Ectodermal cell (in vitro differentiated cells): ENCODE results near the gene C19orf33.
A peak's percentile ranks its signal among the peaks of the same experiment; 100 is the strongest.

Experiments
- H3K27ac ChIP-seq: 2 replicates; pipeline ENCODE4 v1.7.0; 2013; ENCODE audit warnings: mild to moderate bottlenecking, low read depth, low read length; ENCODE audit not compliant: insufficient read depth, poor library complexity, severe bottlenecking
- H3K27me3 ChIP-seq: 2 replicates; pipeline ENCODE4 v1.7.0; 2013; ENCODE audit warnings: mild to moderate bottlenecking, low read length; ENCODE audit not compliant: insufficient read depth, control insufficient read depth, poor library complexity, severe bottlenecking
- H3K36me3 ChIP-seq: one replicate; pipeline ENCODE4 v1.7.0; 2013; ENCODE audit warnings: low read length; ENCODE audit not compliant: control insufficient read depth, insufficient read depth
- H3K4me1 ChIP-seq: one replicate; pipeline ENCODE4 v1.7.0; 2013; ENCODE audit warnings: low read length; ENCODE audit not compliant: control insufficient read depth, insufficient read depth
- H3K4me3 ChIP-seq: 2 replicates; pipeline ENCODE4 v1.7.0; 2013; ENCODE audit warnings: low read depth, low read length, control low read depth; ENCODE audit not compliant: insufficient read depth
- H3K9me3 ChIP-seq: 2 replicates; pipeline ENCODE4 v1.7.0; 2013; ENCODE audit warnings: mild to moderate bottlenecking, low read length, moderate library complexity; ENCODE audit not compliant: control insufficient read depth
- WGBS, 2 experiments: methylation state at CpG; one replicate each; pipeline ENCODE4 v1.1.7; 2013; ENCODE audit warnings: missing lambda C conversion rate in 2 of 2; 5-methylcytosine and 5-hydroxymethylcytosine counted together

C19orf33 gene

DNA sequence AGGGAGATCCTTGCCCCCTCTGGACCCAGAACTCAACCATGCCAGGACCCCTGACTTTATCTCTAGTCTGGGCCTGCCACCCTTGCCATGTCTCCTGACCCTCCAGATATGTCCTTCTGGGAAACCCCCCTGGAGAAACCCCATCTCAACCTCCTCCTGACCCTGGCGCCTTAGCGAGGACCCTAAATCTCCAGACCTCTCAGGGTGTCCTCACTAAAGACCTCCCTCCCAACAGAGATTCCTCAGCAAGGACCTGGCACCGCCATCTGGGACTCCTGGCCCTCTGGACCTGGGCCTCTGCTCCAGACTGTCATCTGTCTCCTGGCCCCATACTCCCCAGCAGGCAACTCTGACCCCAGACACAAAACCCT lies 16.9 kb downstream of the C19orf33 start:
- no peak overlapping the region for H3K4me3 ChIP-seq
- no peaks in the 10 kb centered on the region for H3K9me3 ChIP-seq
- H3K27me3 ChIP-seq = peaks cover 55% of the 10 kb centered on the region
- no peaks in the 10 kb centered on the region for H3K36me3 ChIP-seq
- peaks cover 11% of the 10 kb centered on the region for H3K4me1 ChIP-seq
- H3K27ac ChIP-seq = no peak overlapping the region
- 89 to 94% methylated on average over 3 of the region's 3 CpGs for WGBS, 2 experiments

DNA sequence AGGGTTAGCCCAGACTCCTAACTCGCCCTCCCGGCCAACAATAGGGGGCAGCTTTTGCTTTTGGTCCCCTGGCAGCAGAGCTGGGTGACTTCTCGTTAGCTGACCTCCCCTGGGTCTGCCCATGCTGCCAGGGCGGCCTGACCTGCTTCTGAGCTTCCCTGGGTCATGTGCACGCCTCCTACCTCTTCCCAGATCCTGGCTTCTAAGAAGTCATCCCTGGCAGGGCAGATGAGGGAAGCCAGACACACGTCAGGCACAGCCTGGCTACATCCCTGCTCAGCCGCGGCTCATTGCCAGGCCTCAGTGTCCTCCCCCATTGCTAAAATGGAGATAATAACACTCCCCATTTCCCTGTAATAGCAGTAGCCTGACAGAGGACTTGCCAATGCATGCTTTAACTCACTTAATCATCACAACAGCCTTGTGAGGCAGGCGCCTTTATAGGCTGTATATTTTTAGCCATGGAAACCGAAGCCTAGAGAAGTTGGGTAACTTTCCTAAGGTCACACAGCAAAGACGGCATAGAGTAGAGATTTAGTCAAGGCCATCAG lies 17.7 kb downstream of the C19orf33 start:
- H3K27ac ChIP-seq = no peak overlapping the region
- WGBS, 2 experiments = 80 to 82% methylated on average over 11 of the region's 11 CpGs

DNA sequence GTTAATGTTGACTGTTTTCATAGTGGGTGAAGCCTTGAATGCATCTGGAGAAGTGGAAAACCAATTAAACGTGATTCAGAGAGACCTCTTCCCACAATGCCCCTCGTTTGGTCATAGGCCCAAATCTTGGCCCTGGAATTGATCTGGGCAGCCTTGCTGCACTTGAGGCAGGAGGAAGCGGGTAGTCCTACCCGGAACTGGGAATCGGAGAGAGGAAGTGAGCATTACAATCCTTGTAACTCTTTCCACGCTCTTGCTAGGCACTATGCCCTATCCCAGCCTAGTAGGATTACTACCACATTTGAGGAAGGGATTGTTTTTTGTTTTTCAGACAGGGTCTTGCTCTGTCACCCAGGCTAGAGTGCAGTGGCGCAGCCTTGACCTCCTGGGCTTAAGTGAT lies 19.2 kb downstream of the C19orf33 start:
- Histone ChIP-seq H3K4me3 (no peak overlapping the region), H3K9me3 (no peaks in the 10 kb centered on the region), H3K4me1 (peaks cover 11% of the 10 kb centered on the region), H3K27ac (no peak overlapping the region), H3K36me3 (no peaks in the 10 kb centered on the region), H3K27me3 (peaks cover 36% of the 10 kb centered on the region)
- 88 to 91% methylated on average over 7 of the region's 7 CpGs for WGBS, 2 experiments

More for the DNA sequence above, 17.7 kb downstream of the C19orf33 start:
- Histone ChIP-seq H3K27me3 (peaks cover 50% of the 10 kb centered on the region), H3K4me1 (peaks cover 11% of the 10 kb centered on the region), H3K36me3 (no peaks in the 10 kb centered on the region), H3K4me3 (no peak overlapping the region), H3K9me3 (no peaks in the 10 kb centered on the region)

DNA sequence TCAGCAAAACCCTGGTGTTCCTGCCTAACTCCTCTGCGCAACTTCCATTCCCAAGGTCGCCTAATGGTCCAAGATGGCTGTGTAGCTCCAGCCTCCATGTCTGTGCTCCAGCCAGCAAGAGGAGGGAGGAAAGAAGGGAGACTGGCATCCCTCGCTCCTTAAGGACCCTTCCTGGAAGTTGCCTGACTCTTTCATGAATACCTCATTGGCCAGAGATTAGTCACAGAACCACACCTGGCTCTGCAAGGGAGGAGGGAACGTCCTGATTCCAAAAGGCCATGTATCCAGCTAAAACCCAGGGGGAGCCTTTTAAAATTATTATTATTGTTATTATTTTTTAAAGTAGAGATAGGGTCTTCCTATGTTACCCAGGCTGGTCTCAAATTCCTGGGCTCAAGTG lies 20.4 kb downstream of the C19orf33 start:
- peaks cover 25% of the 10 kb centered on the region for H3K27me3 ChIP-seq
- H3K4me1 ChIP-seq = peaks cover 11% of the 10 kb centered on the region
- no peaks in the 10 kb centered on the region for H3K36me3 ChIP-seq
- no peak overlapping the region for H3K4me3 ChIP-seq
- H3K27ac ChIP-seq = no peak overlapping the region
- no peaks in the 10 kb centered on the region for H3K9me3 ChIP-seq
- 89 to 92% methylated on average over 4 of the region's 4 CpGs for WGBS, 2 experiments

DNA sequence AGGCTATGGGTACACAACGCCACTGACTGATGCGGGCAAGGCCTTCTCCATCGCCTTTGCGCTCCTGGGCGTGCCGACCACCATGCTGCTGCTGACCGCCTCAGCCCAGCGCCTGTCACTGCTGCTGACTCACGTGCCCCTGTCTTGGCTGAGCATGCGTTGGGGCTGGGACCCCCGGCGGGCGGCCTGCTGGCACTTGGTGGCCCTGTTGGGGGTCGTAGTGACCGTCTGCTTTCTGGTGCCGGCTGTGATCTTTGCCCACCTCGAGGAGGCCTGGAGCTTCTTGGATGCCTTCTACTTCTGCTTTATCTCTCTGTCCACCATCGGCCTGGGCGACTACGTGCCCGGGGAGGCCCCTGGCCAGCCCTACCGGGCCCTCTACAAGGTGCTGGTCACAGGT lies 22.5 kb downstream of the C19orf33 start:
- H3K36me3 ChIP-seq = no peaks in the 10 kb centered on the region
- H3K27ac ChIP-seq = no peak overlapping the region
- no peaks in the 10 kb centered on the region for H3K9me3 ChIP-seq
- WGBS, 2 experiments = 93 to 95% methylated on average over 22 of the region's 22 CpGs
- peaks cover 3% of the 10 kb centered on the region for H3K27me3 ChIP-seq
- no peak overlapping the region for H3K4me3 ChIP-seq
- peaks cover 2% of the 10 kb centered on the region for H3K4me1 ChIP-seq

DNA sequence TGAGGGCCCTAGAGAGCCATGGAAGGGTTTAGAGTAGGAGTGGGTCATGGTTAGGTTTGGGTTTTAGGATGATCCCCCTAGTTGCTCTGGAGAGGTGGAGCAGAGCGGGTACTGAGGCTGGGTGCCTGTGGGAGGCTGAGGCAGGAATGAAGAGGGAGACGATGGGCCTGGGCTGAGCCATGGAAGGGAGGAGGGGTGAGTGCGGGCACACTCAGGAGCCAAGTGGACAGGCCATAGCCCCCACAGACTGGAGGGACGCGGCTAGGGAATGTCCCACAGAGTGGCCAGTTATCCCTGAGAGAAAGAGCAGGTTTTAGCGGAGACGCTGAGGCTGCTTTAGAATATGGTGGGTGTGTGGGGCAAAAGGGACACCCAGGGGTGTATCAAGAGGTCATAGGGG lies 25.6 kb downstream of the C19orf33 start:
- Histone ChIP-seq H3K9me3 (no peaks in the 10 kb centered on the region), H3K36me3 (no peaks in the 10 kb centered on the region), H3K27ac (no peak overlapping the region), H3K4me3 (no peak overlapping the region), H3K27me3 (no peaks in the 10 kb centered on the region), H3K4me1 (no peaks in the 10 kb centered on the region)
- WGBS, 2 experiments = 92 to 94% methylated on average over 7 of the region's 7 CpGs

DNA sequence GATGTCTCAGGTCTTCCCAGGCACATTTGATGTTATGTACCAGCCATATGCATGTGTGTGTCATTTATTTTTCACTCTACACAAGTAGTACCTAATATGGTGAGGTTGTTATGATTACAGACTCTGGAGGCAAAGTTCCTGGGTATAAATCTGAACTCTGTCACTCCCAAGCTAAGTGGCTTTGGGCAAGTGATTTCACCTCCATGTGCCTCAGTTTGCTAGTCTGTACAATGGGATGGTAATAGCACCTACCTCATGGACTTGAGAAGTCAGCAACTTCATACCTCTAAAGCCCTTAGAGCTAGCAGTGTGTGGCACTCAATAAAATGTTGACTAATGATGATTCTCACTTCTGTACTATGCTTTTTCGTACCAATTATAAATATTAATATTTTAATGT lies 27.7 kb downstream of the C19orf33 start:
- Histone ChIP-seq H3K9me3 (no peaks in the 10 kb centered on the region), H3K36me3 (no peaks in the 10 kb centered on the region)
- 100% methylated on average over 1 of the region's 1 CpG for WGBS, 2 experiments

DNA sequence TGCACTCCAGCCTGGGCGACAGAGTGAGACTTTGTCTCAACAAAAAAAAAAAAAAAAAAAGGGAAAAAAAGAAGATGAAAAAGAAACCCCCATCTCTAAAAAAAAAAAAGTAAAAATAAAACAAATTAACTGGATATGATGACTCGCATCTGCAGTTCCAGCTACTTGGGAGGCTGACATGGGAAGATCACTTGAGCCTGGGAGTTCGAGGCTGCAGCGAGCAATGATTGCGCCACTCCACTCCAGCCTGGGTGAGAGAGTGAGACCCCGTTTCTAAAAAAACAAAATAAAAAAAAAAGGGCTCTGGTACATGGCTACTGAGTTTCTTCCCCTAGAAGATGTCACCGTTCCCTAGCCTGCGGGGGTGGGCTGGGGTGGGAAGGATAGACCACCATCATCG lies 29.2 kb downstream of the C19orf33 start:
- no peaks in the 10 kb centered on the region for H3K27me3 ChIP-seq
- no peak overlapping the region for H3K27ac ChIP-seq
- H3K4me1 ChIP-seq = no peaks in the 10 kb centered on the region
- H3K36me3 ChIP-seq = no peaks in the 10 kb centered on the region
- no peak overlapping the region for H3K4me3 ChIP-seq
- 93 to 96% methylated on average over 8 of the region's 9 CpGs for WGBS, 2 experiments
- no peaks in the 10 kb centered on the region for H3K9me3 ChIP-seq

More for the DNA sequence above, 27.7 kb downstream of the C19orf33 start:
- Histone ChIP-seq H3K27me3 (no peaks in the 10 kb centered on the region), H3K27ac (no peak overlapping the region), H3K4me1 (no peaks in the 10 kb centered on the region), H3K4me3 (no peak overlapping the region)

DNA sequence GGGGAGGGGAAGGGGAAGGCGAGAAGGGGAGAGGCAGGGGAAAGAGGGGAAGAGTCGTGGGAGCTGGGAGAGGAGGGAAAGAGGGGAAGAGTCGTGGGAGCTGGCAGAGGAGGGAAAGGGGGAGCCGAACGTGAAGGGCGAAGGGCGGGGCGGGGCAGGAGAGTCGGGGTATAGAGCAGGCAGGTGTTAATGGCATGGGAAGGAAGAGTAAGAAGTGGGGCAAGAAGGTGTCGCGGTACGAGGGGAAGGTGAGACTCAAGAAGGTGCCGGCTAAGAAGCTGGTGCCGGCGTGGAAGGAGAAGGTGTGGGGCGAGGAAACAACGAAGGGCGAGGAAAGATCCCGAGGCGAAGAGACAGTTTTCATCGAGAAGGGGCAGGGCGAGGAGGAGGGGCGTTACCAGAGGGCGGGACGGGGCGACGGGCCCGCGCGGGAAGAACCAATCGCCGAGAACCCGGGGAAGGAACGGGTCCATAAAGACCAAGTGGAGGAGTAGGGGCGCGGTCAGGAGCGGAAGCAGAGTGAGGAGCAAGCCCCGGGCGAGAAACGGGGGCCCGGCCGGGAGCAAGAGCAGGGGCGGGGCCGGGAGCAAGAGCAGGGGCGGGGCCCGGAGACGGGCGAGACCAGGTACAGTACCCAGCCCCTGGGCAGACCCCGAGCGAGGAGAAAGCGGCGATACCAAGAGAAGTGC lies 32.0 kb downstream of the C19orf33 start:
- no peaks in the 10 kb centered on the region for H3K27me3 ChIP-seq
- WGBS, 2 experiments = 1% methylated on average over 52 of the region's 52 CpGs
- H3K9me3 ChIP-seq = no peaks in the 10 kb centered on the region
- no peaks in the 10 kb centered on the region for H3K4me1 ChIP-seq
- H3K4me3 ChIP-seq = peak overlapping the region; percentile 53
- H3K36me3 ChIP-seq = no peaks in the 10 kb centered on the region
- H3K27ac ChIP-seq = peak overlapping the region; percentile 67

DNA sequence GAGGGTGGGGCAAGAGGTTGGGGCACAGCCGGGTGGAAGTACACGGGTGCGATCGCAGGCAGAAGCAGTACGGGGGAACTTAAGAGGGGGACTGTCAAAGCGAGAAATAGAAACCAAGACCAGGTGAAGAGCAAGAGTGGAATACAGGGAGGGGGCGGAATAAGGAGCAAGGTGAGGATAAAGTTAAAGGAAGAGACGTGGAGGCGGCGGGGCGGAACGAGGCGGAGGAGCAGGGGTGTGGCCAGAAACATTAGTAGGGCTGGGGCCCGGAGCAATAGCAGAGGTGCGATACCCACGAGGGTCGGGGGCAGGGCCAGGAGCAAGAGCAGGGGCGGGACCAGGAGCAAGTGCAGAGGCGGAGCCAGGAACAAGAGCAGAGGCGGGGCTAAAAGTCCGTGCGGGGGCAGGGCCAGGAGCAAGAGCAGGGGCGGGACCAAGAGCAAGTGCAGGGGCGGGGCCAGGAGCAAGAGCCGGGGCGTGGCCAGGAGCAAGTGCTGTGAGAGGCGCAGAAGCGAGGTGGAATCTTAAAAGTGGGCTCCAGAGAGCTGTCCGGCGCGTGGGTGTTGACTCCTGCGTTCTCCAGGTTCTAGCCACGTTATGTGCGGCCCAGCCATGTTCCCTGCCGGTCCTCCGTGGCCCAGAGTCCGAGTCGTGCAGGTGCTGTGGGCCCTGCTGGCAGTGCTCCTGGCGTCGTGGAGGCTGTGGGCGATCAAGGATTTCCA lies 32.7 kb downstream of the C19orf33 start:
- Histone ChIP-seq H3K27me3 (no peaks in the 10 kb centered on the region), H3K4me3 (peak overlapping the region; percentile 53), H3K4me1 (no peaks in the 10 kb centered on the region), H3K27ac (peak overlapping the region; percentile 67), H3K36me3 (no peaks in the 10 kb centered on the region), H3K9me3 (no peaks in the 10 kb centered on the region)
- 6 to 7% methylated on average over 41 of the region's 41 CpGs for WGBS, 2 experiments
